Neural cell (in vitro differentiated cells): ENCODE results near the gene FAM163B. TPM values are rescaled to one million over a fixed set of nuclear protein-coding genes. Genes with fewer than 3 reads are reported as not detected.

Experiments used
- H2AFZ ChIP-seq: fragments of 200-600, 300-800 bp; sonication (generic), shearing (Covaris generic); 2 replicates; pipeline ENCODE4 v1.6.0; 2014; ENCODE audit warnings: low read depth, mild to moderate bottlenecking, antibody characterized with exemption, low read length, moderate library complexity
- H3F3A ChIP-seq: fragments of 200-600 bp; shearing (Covaris generic); 2 replicates; pipeline ENCODE4 v1.6.1; 2016; ENCODE audit warnings: mild to moderate bottlenecking, moderate library complexity, mixed read lengths, antibody characterized with exemption, low read length; ENCODE audit not compliant: insufficient read depth, poor library complexity, severe bottlenecking
- H3K27ac ChIP-seq: fragments of 200-600, 300-800 bp; sonication (generic), shearing (Covaris generic); 2 replicates; pipeline ENCODE4 v1.5.1; 2014; ENCODE audit warnings: mild to moderate bottlenecking, low read length, moderate library complexity
- H3K27me3 ChIP-seq: fragments of 300-800, 200-600 bp; sonication (generic), shearing (Covaris generic); 2 replicates; pipeline ENCODE4 v1.6.0; 2014; ENCODE audit warnings: mild to moderate bottlenecking, low read depth, low read length, moderate library complexity; ENCODE audit not compliant: insufficient read depth
- H3K36me3 ChIP-seq: fragments of 300-800, 200-600 bp; sonication (generic), shearing (Covaris generic); 2 replicates; pipeline ENCODE4 v1.5.1; 2014; ENCODE audit warnings: mild to moderate bottlenecking, antibody characterized with exemption, low read length, moderate library complexity; ENCODE audit not compliant: insufficient read depth
- H3K4me2 ChIP-seq: fragments of 300-800, 200-600 bp; sonication (generic), shearing (Covaris generic); 2 replicates; pipeline ENCODE4 v1.6.0; 2014; ENCODE audit warnings: mild to moderate bottlenecking, low read length
- H3K4me3 ChIP-seq: fragments of 300-800, 200-600 bp; sonication (generic), shearing (Covaris generic); 2 replicates; pipeline ENCODE4 v1.5.1; 2014; ENCODE audit warnings: mild to moderate bottlenecking, low read length, moderate library complexity
- H3K79me2 ChIP-seq: fragments of 200-600 bp; shearing (Covaris generic); replicated peaks from 2 replicates; pipeline ENCODE4 v1.6.0; 2014; ENCODE audit warnings: mild to moderate bottlenecking, low read length, moderate library complexity; ENCODE audit not compliant: insufficient read depth
- H3K9ac ChIP-seq: fragments of 300-800, 200-600 bp; sonication (generic), shearing (Covaris generic); 2 replicates; pipeline ENCODE4 v1.6.1; 2016; ENCODE audit warnings: mild to moderate bottlenecking, low read length, mixed read lengths
- H3K9me2 ChIP-seq: fragments of 200-600 bp; shearing (Covaris generic); 2 replicates; pipeline ENCODE4 v1.6.1; 2016; ENCODE audit warnings: mild to moderate bottlenecking, low read length, mixed read lengths; ENCODE audit not compliant: insufficient read depth
- H3K9me3 ChIP-seq: fragments of 200-600, 300-800 bp; sonication (generic), shearing (Covaris generic); 2 replicates; pipeline ENCODE4 v1.6.1; 2016; ENCODE audit warnings: mild to moderate bottlenecking, mixed run types, low read length, moderate library complexity, mixed read lengths
- H4K20me1 ChIP-seq: fragments of 200-600 bp; shearing (Covaris generic); 2 replicates; pipeline ENCODE4 v1.6.1; 2016; ENCODE audit warnings: mild to moderate bottlenecking, mixed run types; ENCODE audit not compliant: insufficient read depth
- EP300 ChIP-seq: fragments of 450-650 bp; conservative IDR thresholded peaks from 2 replicates; pipeline ENCODE4 v1.6.1; 2014; ENCODE audit warnings: antibody characterized with exemption, mild to moderate bottlenecking, moderate library complexity; ENCODE audit not compliant: poor library complexity, severe bottlenecking
- EZH2 ChIP-seq: fragments of 200-600, 300-800 bp; shearing (Covaris generic), sonication (generic); IDR thresholded peaks from 2 replicates; pipeline ENCODE4 v1.6.1; 2014; ENCODE audit warnings: antibody characterized with exemption, low read length, borderline replicate concordance, mild to moderate bottlenecking; ENCODE audit not compliant: insufficient read depth, poor library complexity, severe bottlenecking
- MXI1 ChIP-seq: fragments of 450-650 bp; conservative IDR thresholded peaks from 2 replicates; pipeline ENCODE4 v1.6.1; 2014; ENCODE audit warnings: antibody characterized with exemption, mild to moderate bottlenecking; ENCODE audit not compliant: poor library complexity, severe bottlenecking
- POLR2AphosphoS5 ChIP-seq: IDR thresholded peaks from 2 replicates; pipeline ENCODE4 v1.6.1; 2012
- RAD21 ChIP-seq: fragments of 450-650 bp; conservative IDR thresholded peaks from 2 replicates; pipeline ENCODE4 v1.6.1; 2014; ENCODE audit warnings: antibody characterized with exemption, mild to moderate bottlenecking, moderate library complexity
- SMC3 ChIP-seq: fragments of 450-650 bp; conservative IDR thresholded peaks from 2 replicates; pipeline ENCODE4 v1.6.1; 2014; ENCODE audit warnings: antibody characterized with exemption, mild to moderate bottlenecking, moderate library complexity; ENCODE audit not compliant: poor library complexity
- TAF1 ChIP-seq: IDR thresholded peaks from 2 replicates; pipeline ENCODE4 v1.6.1; 2012; ENCODE audit warnings: low read depth
- polyA plus RNA-seq: library from polyadenylated mRNA; depleted of rRNA; stranded (reverse); fragments of >200 nt; gene quantifications from 2 replicates; pipeline ENCODE4 v1.2.3, GENCODE V29; 2014
- TF ChIP-seq, protein P1 (sequence below): IDR thresholded peaks from 2 replicates; pipeline ENCODE4 v1.6.1; 2012; ENCODE audit warnings: borderline replicate concordance
- TF ChIP-seq, protein P2 (sequence below): fragments of 450-650 bp; IDR thresholded peaks from 2 replicates; pipeline ENCODE4 v1.5.1; 2014; ENCODE audit warnings: antibody characterized with exemption, mild to moderate bottlenecking, moderate library complexity; ENCODE audit not compliant: poor library complexity, severe bottlenecking

Gene FAM163B
- polyA plus RNA-seq, 1 donor from 2014 or later = 1.5 TPM

DNA sequence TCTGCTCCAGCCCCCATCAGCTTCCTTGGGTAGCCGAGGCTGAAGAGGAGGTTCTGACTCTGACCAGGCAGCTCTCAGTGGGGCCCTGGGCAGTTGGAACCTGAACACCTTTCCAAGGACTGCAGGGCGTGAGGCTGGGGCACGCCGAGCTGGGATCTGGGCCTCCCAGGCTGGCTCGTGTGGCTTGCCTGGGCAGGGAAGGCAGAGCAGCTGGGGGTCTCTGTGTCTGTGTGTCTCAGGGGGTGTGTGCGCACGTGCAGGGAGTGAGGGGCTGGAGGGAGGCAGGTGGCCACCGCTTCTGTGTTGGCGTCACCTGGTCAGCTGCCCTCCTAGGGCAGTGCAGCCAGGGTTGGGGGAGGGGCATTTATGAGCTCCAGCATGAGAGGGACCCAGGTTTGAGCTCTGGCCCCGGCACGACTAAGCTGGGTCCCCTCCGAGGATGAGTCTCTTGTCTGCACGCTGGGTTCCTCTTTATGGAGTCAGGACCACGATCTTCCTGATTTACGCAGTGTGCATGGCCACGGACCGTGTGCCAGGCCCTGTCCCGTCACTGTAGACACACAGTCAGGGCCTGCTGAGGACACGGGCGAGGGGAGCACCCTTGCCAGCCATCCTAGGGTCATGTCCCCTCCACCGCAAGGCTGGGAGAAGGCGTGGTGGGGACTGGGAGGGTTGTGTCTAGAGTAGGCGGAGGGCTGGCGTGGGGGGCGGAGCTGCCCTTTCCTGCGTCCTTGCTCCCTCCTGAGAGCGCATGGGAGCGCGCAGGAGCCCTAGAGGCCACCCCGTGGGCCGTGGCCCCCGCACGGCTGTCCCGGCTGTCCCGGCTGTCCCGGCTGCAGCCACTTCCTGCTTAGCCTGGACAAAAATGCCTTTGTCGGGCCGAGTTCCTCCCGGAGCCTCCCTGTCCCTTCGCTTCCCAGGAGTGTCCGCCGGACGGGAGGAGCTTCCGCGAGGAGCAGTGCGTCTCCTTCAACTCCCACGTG lies 70.0 kb downstream of the FAM163B start:
- Histone ChIP-seq H2AFZ (no peak overlapping the region), H3K9me3 (no peaks in the 10 kb centered on the region), H3K79me2 (no peaks in the 10 kb centered on the region), H3F3A (no peaks in the 10 kb centered on the region), H4K20me1 (no peaks in the 10 kb centered on the region), H3K9me2 (no peaks in the 10 kb centered on the region), H3K36me3 (no peaks in the 10 kb centered on the region), H3K4me2 (no peak overlapping the region), H3K27ac (no peak overlapping the region), H3K9ac (no peak overlapping the region), H3K4me3 (no peak overlapping the region), H3K27me3 (no peaks in the 10 kb centered on the region)
- no peak for TF ChIP-seq EZH2
- no peak for TF ChIP-seq POLR2AphosphoS5
- TF ChIP-seq SMC3 = no peak

DNA sequence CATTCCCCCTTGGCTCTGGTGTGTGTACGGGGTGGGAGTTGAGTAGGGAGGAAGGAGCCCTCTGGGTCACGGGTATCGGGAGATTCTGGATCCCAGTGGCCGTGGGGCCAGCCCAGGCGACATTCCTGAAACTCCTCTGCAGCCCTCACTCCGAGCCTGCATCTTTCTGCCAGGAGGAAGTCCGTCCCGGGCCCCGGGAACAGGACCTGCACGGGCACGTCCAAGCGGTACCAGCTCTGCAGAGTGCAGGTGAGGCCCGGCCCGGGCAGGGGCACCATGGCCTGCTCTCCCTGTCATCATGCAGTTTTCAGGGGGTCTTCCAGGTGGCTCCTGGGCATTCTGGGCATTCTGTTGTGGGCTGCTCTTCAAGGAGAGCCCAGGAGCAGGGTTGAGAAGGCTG lies 71.0 kb downstream of the FAM163B start:
- Histone ChIP-seq H3K4me3 (no peak overlapping the region), H4K20me1 (no peaks in the 10 kb centered on the region), H3K36me3 (no peaks in the 10 kb centered on the region), H3F3A (no peaks in the 10 kb centered on the region), H3K79me2 (no peaks in the 10 kb centered on the region), H3K9ac (no peak overlapping the region), H3K27me3 (no peaks in the 10 kb centered on the region), H3K9me2 (no peaks in the 10 kb centered on the region), H3K27ac (no peak overlapping the region), H3K4me2 (no peak overlapping the region), H2AFZ (no peak overlapping the region), H3K9me3 (no peaks in the 10 kb centered on the region)
- no peak for TF ChIP-seq EZH2
- no peak for TF ChIP-seq EP300
- TF ChIP-seq, protein P1, sequence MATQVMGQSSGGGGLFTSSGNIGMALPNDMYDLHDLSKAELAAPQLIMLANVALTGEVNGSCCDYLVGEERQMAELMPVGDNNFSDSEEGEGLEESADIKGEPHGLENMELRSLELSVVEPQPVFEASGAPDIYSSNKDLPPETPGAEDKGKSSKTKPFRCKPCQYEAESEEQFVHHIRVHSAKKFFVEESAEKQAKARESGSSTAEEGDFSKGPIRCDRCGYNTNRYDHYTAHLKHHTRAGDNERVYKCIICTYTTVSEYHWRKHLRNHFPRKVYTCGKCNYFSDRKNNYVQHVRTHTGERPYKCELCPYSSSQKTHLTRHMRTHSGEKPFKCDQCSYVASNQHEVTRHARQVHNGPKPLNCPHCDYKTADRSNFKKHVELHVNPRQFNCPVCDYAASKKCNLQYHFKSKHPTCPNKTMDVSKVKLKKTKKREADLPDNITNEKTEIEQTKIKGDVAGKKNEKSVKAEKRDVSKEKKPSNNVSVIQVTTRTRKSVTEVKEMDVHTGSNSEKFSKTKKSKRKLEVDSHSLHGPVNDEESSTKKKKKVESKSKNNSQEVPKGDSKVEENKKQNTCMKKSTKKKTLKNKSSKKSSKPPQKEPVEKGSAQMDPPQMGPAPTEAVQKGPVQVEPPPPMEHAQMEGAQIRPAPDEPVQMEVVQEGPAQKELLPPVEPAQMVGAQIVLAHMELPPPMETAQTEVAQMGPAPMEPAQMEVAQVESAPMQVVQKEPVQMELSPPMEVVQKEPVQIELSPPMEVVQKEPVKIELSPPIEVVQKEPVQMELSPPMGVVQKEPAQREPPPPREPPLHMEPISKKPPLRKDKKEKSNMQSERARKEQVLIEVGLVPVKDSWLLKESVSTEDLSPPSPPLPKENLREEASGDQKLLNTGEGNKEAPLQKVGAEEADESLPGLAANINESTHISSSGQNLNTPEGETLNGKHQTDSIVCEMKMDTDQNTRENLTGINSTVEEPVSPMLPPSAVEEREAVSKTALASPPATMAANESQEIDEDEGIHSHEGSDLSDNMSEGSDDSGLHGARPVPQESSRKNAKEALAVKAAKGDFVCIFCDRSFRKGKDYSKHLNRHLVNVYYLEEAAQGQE = no peak
- TF ChIP-seq SMC3 = no peak
- no peak for TF ChIP-seq POLR2AphosphoS5
- TF ChIP-seq, protein P2, sequence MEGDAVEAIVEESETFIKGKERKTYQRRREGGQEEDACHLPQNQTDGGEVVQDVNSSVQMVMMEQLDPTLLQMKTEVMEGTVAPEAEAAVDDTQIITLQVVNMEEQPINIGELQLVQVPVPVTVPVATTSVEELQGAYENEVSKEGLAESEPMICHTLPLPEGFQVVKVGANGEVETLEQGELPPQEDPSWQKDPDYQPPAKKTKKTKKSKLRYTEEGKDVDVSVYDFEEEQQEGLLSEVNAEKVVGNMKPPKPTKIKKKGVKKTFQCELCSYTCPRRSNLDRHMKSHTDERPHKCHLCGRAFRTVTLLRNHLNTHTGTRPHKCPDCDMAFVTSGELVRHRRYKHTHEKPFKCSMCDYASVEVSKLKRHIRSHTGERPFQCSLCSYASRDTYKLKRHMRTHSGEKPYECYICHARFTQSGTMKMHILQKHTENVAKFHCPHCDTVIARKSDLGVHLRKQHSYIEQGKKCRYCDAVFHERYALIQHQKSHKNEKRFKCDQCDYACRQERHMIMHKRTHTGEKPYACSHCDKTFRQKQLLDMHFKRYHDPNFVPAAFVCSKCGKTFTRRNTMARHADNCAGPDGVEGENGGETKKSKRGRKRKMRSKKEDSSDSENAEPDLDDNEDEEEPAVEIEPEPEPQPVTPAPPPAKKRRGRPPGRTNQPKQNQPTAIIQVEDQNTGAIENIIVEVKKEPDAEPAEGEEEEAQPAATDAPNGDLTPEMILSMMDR = no peak
- TF ChIP-seq RAD21 = no peak
- TF ChIP-seq MXI1 = no peak
- TF ChIP-seq TAF1 = no peak
